HG03520 (cell line): ENCODE data around the gene CES4A.
"Not testable (repeated sequence)": the region's sequence is repeated elsewhere in the genome, so short reads cannot be mapped to it uniquely, and the experiment has no call there.

Source experiments
- ATAC-seq: cut with Tn5 transposase; IDR thresholded peaks from one replicate; pipeline ENCODE4 v1.9.1; 2021; ENCODE audit warnings: mild to moderate bottlenecking, moderate library complexity; ENCODE audit not compliant: unreplicated experiment

The CES4A gene

DNA sequence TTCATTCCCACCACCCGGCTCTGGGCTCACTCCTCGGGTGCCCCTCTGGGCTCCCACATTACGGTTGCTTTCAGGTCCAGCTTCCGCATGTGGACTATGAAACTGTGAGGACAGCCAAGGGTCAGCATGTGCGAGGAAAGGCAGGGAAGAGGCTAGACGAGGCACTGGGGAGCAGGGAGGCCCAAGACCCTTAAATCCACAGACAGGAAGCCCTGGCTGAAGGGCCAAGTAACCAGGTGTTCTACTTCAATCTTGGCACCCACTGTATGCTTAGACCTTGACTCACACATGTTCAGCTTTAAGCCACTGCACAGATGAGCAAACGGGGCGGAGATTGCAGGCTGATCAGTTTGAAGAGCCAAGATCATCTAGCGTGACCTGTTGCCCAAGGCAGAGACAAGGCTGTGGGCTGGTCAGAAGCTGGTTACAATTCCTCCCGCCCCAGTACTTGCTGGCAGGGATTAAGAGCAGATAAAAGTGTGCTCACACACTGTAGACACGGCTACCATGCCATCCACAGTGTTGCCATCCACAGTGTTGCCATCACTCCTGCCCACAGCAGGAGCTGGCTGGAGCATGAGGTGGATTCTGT, at the start of gene CES4A:
Gene CES4A (plus strand): TSS at position 393 of the 592 bp plus-strand sequence. CDS start 184 bp downstream, at position 577.
- no peak for ATAC-seq

DNA sequence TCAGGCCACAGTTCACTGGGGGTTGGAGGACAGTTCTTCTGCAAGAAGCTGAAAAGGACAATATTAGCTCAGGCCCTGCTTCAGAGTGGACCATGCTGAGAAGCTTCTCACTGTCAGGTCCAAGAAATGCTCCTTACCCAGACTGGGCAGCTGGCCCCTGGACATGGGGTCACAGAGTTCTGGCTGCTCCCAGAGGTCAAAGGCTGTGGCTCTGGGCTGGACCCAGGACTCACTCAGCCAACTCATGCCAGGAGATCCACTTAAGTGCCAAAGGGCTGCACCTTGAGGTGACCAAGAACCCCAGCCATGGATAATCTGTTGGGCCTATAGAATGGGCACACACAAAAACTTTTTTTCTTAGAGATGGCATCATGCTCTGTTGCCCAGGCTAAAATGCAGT, 49.0 kb upstream of the CES4A start:
- no peak for ATAC-seq

DNA sequence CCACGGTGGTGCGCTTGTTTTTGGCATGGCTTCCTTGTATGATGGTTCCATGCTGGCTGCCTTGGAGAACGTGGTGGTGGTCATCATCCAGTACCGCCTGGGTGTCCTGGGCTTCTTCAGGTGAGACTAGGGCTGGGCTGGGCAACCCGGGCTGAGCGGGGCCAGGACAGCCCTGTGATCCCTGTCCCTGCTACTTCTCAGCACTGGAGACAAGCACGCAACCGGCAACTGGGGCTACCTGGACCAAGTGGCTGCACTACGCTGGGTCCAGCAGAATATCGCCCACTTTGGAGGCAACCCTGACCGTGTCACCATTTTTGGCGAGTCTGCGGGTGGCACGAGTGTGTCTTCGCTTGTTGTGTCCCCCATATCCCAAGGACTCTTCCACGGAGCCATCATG, 48.2 kb upstream of the CES4A start:
- no peak for ATAC-seq

DNA sequence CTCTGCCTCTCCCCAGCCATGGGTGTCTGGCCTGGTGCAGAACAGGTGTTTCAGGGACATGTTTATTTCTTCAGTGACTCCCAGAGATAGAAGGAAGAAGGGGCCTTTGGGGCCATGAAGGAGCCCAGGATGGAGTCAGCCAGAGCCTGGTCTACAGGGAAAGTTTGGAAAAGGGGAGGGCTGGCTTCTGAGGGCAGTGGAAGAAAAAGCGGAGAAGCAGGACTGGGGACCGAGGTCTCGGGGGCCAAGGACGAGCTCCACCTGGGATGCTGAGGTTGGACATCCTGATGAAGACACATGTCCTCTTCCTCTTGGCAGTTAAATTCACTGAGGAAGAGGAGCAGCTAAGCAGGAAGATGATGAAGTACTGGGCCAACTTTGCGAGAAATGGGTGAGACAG, 45.4 kb upstream of the CES4A start:
- ATAC-seq: no peak

DNA sequence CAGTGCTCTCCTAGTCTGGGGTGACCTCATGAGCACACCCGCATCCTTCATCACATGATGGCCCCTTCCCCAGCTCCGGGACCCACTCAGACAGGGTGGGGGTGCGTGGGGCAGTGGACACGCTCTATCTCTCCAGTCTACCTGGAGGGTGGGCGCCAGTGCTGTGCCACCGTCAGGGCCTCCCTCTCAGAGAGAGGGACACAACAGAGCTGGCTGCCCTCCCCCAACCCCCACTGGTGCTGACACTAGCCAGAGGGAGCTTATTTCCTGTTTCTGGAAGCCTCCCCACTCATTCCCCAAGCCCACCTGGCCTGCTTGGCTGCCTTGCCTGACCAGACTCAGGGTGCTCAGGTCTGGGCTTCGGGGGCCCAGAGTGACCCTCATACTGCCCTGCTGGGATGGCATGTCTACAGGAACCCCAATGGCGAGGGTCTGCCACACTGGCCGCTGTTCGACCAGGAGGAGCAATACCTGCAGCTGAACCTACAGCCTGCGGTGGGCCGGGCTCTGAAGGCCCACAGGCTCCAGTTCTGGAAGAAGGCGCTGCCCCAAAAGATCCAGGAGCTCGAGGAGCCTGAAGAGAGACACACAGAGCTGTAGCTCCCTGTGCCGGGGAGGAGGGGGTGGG, 44.8 kb upstream of the CES4A start:
- ATAC-seq: no peak

DNA sequence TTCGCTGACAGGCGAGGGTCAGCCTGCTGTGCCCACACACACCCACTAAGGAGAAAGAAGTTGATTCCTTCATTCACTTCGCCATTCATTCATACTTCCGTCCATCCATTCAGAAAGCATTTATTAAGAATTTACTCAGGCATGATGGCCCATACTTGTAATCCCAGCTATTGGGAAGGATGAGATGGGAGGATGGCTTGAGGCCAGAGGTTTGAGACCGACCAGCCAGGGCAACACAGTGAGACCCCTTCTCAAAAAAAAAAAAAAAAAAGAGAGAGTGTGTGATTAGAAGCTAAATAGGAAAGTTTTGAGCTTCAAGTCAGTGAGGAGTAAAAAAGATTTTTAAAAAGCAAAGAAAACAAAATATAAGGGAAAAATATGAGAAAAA, 44.3 kb upstream of the CES4A start:
- no peak for ATAC-seq

DNA sequence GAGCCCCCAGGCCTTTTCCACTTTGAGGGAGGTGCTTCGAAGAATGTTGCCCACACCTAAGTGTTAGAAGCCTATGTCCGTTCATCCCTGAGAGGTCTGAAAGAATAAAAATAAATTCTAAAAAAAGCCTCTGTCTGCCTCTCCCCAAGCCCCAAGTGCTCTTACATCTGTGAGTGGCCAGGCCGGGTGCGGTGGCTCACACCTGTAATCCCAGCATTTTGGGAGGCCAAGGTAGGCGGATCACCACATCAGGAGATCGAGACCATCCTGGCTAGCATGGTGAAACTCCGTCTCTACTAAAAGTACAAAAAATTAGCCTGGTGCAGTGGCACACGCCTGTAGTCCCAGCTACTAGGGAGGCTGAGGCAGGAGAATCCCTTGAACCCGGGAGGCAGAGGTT, 43.4 kb upstream of the CES4A start:
- not testable (repeated sequence) for ATAC-seq

DNA sequence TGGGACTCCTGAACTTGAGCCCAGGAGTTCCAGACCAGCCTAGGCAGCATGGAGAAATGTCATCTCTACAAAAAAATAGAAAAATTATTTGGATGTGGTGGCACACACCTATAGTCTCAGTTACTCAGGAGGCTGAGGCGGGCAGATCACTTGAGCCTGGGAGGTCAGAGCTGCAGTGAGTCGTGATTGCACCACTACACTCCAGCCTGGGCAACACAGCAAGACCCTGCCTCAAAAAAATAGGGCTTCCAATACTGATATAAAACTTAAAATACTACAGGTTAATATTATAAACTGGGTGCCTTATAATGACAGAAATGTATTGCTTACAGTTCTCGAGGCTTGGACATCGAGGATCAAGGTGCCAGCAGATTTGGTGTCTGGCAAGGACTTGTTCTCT, 42.5 kb upstream of the CES4A start:
- ATAC-seq: no peak

DNA sequence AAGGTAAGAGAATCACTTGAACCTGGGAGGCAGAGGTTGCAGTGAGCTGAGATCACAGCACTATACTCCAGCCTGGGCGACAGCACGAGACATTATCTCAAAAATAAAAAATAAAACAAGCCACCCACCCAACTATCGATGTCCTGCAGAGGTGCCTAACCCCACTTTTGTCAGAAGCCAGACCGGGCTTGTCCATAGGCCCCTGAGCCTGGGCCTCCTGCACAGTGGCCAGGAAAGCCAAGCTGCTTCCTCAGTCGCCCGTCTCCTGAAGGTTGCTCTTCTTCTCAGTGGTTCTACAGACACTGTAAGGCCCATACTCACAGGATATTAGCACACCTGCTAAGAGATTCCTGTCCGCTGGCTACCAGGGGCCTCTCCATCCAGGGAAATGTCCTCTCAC, 41.8 kb upstream of the CES4A start:
- ATAC-seq: no peak

DNA sequence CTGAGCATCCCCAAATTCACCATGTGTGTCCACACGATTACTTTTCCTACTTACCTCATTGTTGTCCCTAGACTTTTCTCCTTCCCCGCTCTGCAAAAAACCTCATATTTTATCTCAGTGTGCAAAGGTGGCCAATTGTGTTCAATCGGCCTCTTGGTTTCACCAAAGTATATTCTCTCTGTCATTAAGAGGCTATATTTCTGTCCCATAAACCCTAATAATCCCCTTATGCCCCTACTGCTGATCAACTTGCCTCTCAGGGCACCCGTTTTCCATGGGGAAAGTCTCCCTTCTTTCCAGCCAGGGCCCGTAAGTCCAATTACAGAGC, 41.5 kb upstream of the CES4A start:
- no peak for ATAC-seq

DNA sequence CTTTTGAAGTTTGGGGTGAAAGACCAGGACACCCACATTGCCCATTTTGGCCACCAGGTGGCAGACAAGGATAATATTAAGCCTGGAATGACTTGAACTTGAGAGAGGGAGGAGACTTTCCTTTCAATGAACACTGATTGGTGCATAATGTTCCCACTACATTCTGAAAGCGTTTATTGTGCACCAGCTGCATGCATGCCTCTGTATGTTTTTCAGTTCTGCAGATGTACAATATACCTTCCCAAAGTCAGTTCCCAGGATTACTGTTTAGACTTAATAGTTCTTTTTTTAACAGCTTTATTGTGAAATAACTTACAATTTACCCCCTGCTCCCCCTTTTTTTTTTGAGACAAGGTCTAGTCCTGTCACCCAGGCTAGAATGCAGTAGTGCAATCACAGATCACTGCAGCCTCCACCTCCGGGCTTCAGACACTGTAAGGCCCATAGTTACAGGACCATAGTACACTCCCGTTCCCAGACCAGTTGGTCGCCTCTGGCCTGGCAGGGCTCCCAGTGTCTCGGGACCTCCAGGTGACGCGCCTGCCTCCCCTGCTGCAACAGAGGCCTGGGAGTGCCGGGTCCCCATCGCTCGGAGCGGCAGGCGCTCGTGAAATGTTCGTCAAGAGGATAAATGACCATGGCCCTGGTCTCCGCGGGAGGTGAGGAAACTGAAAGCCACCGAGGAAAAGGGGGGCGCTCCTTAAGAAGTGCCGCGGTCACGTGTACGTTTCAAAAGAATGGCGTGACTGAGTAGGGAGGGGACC, 40.9 kb upstream of the CES4A start:
- peak; percentile 60 for ATAC-seq

DNA sequence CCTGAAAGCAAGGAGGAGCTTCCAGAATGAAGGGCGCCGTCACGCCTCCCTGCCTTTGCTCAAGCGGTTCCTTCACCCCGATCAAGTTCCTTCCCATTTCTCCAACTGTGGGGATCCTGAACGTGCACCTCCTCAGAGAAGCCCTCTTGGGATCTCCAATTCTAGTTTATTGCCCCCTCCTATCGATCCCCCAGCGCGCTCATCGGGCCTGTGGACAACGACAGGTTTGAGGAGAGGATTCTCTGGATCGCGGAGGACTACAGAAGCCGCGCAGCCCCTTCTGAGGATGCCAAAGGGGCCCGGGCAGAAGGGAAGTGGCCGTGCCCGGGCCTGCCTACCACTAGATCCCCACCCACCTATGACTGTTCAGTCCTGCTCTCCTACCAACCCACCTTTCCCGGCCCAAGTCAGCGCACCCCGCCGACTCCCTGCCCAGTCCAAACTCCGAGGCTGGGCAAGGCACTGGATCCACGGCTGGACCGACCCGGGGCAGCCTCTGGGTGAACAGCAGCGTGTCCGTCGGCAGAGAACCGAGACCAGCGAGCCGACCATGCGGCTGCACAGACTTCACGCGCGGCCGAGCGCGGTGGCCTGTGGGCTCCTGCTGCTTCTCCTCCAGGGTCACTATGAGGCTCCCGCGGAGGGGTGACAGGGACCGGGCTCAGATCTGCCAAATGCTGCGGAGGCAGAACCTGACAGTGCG, 40.1 kb upstream of the CES4A start:
- no peak for ATAC-seq

DNA sequence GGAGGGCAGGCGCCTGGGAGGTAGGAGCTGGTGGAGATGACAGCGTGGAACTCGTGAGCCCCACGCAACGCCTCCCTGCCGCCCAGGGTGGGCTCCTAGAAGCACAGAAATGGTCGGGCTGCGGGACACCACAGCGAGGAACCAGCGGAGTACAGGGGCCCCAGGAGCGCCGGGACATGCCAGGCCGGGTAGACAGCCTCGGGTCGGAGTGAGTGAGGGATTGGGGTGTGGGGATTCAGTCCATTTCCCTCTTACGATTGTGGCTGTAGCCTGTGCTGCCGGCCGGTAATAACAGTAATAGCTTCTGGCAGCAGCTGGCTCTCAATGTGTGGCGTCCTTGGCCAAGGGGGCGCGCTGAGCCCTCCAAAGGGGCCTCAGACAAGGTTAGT, 39.6 kb upstream of the CES4A start:
- ATAC-seq: no peak

DNA sequence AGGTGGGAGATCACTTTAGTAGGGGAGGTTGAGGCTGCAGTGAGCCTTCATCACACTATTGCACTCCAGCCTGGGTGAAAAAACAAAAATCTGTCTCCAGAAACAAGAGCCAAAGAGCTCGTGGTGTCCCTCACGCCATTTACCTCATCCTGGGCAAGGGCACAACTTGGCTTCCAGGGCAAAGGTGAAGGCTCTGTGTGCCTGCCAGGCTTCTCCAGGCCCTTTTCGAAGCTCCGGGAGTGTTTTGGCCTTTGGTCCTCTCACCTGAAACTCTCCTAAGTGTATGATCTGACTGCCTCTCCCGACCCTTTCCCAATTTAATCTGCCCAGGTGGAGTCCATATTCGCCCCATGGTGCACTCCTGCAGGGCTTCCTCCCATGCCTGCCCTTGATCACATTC, 38.9 kb upstream of the CES4A start:
- ATAC-seq: no peak

DNA sequence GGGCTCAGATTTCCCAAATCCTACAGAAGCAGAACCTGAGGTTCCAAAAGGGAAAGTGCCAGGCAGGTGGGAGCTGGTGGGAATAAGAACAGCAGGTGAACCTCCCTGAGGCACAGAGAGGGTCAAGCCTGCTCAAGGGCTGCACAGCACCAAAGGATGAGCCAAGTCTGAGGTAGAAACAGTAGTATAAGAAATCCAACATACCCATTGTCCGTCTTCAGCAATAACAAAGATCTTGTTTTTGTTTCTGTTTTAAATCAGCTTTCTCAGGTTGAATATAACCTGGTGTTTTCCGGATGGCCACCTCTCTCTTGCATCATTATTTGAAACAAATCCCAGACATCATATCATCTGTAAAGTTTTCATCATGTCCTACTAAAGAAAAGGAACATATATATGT, 38.0 kb upstream of the CES4A start:
- ATAC-seq: no peak

DNA sequence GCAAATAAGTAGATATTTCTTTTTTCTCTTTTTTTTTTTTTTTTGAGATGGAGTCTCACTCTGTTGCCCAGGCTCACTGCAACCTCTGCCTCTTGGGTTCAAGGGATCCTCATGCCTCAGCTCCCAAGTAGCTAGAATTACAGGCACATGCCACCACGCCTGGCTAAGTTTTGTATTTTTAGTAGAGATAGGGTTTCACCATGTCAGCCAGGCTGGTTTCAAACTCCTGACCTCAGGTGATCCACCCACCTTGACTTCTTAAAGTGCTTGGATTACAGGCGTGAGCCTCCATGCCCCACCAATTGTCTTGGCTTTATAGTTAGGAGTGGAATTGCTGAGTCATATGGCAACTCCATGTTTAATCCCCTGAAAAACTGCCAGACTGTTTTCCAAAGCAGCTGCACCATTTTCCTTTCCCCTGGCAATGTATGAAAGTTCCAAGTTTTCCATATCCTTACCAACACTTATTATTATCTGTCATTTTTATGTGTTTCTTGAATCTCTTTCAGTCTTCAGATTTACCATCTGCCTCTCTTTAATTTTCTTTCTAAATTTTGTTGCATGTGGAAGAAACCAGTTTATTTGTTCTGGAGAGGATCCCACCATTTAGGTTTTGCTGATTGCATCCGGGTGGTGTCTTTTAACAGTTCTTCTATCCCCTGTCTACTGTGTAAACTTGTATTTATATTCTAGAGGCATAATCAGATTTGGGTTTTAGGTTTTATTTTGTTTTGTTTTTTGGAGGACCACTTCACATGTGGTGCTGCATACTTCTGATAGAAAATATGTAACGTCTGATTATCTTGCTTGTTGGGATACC, 37.2 kb upstream of the CES4A start:
- no peak for ATAC-seq

DNA sequence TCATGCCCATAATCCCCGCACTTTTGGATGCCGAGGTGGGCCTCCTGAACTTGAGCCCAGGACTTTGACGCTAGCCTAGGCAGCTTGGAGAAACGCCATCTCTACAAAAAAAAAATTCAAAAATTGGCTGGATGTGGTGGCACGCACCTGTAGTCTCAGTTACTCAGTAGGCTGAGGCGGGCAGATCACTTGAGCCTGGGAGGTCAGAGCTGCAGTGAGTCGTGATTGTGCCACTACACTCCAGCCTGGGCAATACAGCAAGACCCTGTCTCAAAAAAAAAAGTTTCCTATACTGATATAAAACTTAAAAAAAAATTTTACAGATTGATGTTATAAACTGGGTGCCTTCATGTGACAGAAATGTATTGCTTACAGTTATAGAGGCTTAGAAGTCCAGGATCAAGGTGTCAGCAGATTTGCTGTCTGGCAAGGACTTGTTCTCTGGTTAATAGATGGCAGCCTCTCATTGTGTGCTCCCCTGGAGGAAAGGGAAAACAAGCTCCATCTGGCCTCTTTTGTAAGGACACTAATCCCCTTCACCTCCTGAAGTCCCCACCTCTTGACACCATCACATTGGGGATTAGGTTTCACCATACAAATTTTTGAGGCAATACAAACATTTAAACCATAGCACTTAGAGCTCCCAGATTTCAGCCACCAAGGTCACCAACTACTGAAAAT, 35.8 kb upstream of the CES4A start:
- no peak for ATAC-seq

DNA sequence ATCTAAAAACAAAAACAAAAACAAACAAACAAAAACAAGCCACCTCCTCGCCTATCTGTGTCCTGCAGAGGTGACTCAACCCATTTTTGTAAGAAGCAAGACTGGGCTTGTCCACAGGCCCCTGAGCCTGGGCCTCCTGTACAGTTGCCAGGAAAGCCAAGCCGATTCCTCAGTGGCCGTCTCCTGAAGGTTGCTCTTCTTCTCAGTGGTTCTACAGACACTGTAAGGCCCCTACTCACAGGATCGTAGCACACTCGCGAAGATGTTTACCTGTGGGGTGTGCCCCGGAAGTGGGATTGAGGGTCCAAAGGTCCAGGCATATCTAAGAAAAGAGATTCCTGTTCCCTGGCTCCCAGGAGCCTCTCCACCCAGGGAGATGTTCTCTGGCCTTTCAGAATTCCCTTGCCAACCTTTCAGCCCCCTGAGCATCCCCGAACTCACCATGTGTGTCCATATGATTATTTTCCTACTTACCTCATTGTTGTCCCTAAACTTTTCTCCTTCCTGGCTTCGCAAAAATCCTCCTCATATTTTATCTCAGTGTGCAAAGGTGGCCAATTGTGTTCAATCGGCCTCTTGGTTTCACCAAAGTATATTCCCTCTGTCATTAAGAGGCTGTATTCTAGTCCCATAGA, 34.8 kb upstream of the CES4A start:
- ATAC-seq: no peak

DNA sequence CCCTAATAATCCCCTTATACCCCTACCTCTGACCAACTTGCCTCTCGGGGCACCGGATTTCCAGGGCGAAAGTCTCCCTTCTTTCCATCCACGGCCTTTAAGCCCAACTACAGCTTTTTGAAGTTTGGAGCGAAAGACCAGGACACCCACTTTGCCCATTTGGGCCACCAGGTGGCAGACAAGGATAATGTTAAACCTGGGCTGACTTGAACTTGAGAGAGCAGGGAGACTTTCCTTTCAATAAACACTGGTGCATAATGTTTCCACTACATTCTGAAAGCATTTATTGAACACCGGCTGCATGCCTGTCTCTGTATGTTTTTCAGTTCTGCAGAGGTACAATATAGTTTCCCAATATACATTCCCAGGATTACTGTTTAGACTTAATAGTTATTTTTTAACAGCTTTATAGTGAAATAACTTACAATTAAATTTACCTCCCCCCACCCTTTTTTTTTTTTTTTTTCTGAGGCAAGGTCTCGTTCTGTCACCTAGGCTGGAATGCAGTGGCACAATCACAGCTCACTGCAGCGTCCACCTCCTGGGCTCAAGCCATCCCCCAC, 34.2 kb upstream of the CES4A start:
- no peak for ATAC-seq
